Activated CD4-positive, CD25-positive, alpha-beta regulatory T cell treated with anti-CD3 and anti-CD28 coated beads, Interleukin-2, amount 50 U/mL, for 24 hours (primary cell): ENCODE results near the gene PPP2R5A.
"Not testable (repeated sequence)": the region's sequence is repeated elsewhere in the genome, so short reads cannot be mapped to it uniquely, and the experiment has no call there.

Experiments
- ATAC-seq, 2 donors: fragments of 150-1000 bp; cut with Tn5 transposase; one replicate each; pipeline ENCODE4 v1.10.0; 2021; ENCODE audit warnings: mild to moderate bottlenecking in 1 of 2, moderate library complexity in 1 of 2

Gene PPP2R5A

DNA sequence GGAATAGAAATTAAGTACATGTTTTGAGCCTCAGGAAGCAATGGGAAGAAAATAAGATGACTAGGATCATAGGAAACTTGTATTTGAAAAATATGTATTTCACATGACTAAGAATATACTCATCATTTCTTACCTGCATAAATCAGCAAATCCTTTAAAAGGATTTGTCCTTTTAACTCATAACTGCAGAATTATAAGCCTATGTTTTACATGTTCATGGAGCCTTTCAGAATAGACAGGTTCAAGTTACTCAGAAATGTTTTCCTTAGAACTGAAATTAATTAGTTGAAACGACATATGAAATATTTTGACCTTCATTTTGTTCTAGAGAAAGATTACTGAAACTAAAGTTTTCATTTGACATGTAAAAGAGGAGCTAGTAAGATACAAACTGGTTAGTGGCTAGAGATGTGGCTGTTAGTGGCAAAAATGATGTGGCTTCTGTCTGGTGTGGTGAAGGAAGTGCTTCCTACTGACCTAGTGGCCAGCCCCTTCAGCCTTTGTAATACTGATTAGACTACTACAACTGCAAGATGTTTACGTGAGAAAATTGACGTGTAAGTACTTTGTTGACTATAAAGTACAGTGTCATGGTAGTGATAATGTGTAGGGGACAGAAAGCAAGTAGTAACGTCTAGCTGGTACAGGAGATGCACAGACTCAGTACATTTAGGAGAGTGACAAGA is 74.7 kb downstream of the PPP2R5A start:
- ATAC-seq, result peak; percentile 55 to 70

DNA sequence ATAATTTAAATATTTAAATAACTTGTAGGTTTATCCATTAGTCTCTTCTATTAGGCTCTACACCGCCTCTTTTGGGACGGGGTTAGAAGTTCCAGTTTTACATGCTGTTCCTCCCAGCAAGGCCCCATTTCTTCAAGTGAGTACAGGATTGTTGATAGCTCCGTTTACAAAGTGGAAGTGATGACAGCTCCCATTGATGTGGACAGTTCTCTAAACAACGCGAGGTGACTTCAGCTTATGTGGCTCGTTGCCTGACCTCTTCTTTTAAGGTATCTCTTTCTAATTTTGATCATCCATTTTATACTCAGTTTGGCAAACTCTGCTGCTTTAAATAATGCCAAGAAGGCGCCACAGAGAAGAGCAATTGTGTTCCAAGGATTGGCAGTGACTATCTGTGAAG is 79.8 kb downstream of the PPP2R5A start:
- ATAC-seq, result no peak

DNA sequence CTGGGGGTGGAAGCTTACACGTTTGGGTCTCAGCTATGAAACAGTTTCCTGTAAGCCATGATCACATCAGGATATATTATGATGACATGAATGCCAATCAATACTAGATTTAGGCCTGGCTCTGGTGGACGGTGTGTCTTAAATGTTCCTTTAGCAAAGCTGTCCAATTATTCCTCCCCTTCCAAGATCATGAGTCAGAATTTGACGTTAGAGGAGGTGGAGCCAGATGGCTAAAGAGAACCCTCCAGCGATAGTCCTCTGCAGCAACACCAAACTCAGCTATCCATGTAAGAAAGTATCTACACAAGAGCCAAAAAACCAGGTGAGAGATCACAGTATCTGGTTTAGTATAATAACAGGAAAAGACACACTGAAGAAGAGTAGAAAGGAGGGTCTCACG is 81.7 kb downstream of the PPP2R5A start:
- no peak for ATAC-seq

DNA sequence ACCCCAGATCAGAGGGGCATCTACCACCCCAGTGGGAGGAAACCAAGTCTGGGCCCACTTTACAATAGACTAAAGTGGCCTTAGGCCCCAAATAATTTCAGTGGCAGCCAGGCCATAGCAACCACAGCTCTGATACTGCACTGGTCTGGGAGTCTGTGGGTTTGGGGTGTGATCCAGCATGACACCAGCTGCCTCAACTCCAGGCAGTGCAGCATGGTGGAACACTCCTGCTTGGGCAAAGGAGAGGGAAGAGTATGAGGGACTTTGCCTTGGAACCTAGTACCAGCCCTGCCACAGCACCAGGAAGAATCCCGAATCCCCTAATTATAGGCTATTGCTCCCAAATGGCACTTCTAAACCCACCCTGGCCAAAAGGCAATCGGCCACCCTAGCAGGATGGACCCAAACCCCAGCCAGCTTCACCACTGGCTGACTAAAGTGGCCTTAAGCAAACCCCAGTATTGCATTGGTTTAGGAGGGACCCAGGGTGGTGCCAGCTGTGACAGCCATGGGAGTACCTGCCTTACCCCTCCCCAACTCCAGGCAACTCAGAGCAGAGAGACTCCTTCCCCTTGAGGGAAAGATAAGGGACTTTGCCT is 82.4 kb downstream of the PPP2R5A start:
- no peak for ATAC-seq

DNA sequence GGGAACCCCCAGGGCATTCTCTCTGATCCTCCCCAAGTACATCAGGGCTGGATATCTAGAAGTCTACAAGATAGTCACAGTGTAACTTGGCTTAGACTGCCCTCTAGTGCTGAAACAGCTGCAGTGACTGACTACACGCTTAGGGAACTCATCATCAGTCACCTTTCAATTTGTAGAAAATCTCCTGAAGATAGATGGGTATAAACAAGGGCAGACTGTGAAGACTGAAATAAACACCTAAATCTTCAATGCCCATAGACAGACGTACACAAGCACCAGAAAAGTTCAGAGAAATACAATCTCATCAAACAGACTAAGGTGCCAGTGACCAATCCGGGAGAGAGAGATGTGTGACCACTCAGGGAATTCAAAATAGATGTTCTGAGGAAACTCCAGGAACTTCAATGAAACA is 82.9 kb downstream of the PPP2R5A start:
- ATAC-seq, result peak; percentile 76 to 90

DNA sequence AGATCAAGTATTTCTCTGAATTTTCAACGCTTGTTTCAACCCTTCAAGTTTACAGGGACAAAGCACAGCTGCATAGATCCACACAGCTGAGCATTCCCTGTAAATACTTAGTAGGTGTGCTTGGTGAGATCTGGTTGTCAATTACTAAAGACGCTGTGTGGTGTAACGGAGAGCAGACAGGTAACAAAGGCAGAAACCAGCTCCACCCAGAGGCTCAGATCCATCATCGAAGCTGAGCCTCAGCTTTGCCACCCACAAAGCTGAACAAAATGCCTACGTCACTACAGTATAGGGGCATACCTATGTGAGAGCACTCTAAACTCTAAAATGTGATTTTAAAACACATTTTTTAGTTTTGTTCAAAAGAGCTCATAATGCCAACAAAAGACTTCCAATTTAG is 90.8 kb downstream of the PPP2R5A start:
- no peak for ATAC-seq

DNA sequence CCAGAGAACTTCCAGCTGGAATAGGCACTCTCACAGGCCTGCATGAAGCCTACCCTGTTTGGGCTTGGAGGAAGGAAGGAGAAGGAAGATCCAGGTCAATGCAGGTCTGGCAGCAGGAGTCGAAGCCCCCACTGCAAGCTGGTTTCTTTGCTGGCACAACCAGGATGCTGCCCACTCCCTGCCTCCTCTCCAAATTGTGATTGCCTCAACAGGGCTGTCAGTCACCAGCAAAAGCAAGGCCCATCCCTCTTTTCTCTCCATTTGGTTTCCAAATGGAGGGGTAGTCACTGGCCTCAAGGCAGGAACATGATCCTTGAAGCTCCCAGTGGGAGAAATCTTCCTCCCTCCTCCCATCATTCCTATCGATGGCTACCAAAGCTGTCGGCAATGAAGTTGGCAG is 92.4 kb downstream of the PPP2R5A start:
- ATAC-seq, result no peak

DNA sequence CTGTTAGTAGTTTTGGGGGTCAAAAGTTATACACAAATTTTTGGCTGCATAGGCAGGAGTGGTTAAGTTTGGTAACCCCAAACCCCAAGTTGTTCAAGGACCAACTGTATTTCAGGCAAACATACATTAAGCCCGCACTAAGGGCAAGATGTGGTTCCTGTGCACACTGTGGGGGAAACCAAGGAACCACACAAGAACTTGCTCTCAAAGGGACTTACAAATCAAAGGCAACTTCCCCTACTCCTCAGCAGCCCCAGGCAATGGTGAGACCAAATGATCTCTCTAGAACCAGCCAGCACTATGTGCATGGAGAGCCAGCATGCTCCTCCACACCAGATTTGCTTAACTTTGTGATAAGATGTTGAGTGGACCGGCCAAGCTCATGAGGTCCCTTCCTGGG is 94.2 kb downstream of the PPP2R5A start:
- ATAC-seq, result no peak

DNA sequence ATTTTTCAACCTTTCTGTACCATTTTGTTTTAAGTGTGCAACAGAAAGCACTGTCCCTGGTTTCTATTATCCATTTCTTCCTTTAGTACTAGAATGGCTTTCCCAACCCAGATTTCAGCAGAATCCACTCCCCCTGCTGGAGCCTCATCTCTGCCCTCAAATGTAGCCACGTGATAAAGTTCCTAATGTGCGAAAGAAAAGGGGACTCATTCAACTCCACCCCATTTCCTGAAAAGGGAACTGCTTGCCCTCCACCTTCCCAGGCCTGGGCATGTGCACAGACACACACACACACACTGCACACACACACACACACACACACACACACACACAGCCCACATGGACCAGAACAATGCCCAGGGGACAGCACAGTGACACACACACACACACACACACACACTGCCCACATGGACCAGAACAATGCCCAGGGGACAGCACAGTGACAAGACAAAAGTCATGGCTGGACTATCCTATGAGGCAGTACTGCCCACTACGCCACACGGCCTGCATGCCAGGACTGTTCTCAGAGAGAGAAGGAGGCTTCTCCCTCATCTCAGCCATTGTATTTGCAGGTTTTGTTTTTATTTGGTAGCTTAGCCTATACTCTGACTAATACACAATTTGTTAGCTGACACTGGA is 96.3 kb downstream of the PPP2R5A start:
- ATAC-seq, result no peak

DNA sequence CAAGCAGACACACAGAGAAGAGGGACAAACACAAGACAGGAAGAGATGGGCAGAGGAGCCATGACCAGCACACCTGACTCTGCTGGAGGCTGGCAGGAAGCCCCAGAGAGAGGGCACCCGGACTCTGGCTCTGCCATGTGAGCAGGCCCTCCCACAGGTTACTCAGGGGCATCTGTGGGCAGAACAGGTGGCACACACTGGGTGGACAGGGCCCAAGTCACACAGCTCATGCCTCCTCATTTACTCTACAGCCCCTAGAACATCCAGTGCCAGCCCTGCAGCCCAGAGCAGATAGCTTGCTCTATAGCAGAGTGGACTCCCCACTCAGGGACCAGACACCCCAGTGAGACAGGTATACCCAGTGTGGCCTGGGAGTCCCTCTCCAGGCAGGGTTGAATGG is 100.8 kb downstream of the PPP2R5A start:
- ATAC-seq, result no peak

DNA sequence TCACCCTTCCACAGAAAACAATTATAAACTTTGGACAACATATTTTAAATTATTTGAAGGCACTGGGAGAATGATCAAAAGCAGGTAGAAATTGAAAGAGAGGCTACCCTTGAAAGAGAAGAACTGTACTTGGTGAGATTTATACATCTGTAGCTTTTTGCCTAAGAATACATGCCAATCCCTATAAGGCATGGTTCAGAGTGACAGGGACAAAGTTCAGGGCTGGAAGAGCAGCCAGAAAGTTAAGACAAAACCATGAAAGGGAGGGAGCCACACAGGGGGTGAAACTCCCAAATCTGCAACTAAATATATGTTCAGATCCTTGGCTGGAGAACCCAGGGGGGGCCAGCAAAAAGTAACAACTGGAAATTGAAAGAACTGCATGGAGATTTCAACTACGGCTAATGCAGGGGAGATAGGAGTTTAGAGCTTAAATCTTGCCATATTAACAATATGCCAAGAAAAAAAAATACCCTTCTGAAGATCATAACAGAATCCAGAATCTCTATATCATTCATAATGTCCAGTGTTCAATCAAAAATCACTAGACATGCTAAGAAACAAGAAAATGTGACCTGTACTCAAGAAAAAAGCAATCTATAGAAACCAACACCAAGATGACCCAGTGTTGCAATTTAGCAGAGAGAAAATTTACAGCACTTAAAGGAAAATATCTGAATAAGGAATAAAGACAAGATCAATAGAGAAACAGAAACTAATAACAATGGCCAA is 103.9 kb downstream of the PPP2R5A start:
- ATAC-seq, result no peak

DNA sequence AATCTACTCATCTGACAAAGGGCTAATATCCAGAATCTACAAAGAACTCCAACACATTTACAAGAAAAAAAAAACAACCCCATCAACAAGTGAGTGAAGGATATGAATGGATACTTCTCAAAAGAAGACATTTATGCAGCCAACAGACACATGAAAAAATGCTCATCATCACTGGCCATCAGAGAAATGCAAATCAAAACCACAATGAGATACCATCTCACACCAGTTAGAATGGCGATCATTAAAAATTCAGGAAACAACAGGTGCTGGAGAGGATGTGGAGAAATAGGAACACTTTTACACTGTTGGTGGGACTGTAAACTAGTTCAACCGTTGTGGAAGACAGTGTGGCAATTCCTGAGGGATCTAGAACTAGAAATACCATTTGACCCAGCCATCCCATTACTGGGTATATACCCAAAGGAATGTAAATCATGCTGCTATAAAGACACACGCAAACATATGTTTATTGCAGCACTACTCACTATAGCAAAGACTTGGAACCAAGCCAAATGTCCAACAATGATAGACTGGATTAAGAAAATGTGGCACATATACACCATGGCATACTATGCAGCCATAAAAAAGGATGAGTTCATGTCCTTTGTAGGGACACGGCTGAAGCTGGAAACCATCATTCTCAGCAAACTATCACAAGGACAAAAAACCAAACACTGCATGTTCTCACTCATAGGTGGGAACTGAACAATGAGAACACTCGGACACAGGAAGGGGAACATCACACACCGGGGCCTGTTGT is 110.6 kb downstream of the PPP2R5A start:
- not testable (repeated sequence) for ATAC-seq

DNA sequence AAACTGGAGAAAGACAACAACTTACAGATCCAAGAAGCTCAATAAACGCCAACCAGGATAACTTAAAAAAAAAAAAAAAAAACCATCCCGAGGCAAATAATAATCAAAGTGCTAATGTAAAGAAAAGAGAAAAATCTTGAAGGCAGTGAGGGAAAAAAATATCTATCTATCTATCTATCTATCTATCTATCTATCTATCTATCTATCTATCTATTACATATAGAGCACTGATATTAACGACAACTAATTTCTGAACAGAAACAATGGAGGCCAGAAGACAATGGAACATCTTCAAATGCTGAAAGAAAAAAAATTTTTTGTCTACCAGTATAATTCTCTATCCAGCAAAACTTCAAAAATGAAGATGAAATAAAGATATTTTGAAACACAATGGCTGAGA is 111.4 kb downstream of the PPP2R5A start:
- no peak for ATAC-seq

DNA sequence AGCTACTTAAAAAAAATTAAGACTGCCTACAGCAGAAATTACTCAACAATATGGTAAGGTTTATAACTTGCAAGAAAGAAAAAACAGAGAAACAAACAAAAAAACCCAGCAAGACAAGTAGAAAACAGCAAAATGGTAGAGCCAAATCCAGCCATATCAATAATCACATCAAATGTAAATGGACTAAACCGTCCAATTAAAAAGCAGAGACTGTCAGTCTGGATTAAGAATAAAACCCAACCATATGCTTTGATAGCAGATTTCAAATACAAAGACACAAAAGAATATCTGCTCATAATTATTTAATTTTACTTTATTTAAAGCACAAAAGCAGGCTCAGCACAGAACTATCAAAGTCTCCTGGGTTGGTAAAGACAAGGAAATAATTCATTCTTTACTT is 112.0 kb downstream of the PPP2R5A start:
- no peak for ATAC-seq

DNA sequence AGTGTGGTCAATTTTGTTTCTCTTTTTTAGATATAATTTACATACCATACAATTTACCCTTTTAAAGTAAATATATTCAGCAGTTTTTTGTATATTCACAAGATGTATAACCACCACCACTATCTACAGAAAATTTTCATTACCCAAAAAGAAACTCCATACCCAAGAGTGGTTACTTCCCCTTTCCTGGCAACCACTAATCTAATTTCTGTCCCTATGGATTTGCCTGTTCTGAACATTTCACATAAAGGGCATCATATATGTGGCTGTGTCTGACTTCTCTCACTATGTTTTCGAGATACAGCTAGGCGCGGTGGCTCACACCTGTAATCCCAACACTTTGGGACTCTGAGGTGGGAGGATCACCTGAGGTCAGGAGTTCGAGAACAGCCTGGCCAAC is 115.8 kb downstream of the PPP2R5A start:
- ATAC-seq, result no peak

DNA sequence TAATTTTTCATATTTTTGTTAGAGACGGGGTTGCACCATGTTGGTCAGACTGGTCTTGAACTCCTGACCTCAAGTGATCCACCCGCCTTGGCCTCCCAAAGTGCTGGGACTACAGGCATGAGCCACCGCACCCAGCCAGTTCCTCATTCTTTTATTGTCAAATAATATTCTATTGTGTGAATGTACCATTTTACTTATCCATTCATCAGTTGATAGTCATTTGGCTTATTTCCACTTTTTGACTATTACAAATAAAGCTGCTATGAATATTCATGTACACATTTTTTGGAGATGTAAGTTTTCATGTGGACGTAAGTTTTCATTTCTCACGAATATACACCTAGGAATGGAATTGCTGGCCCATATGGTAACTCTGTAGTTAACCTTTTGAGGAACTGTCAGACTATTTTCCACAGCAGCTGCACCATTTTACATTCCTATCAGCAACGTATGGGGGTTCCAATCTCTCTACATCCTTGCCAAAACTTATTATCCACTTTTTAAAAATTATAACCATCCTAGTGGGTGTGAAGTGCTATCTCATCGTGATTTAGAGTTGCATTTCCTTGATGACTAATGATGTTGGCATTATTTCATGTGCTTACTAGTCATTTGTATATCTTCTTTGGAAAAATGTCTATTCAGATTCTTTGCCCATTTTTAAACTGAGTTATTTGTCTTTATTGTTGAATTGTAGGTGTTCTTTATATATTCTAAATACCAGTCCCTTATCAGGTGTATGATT is 116.8 kb downstream of the PPP2R5A start:
- no peak for ATAC-seq

DNA sequence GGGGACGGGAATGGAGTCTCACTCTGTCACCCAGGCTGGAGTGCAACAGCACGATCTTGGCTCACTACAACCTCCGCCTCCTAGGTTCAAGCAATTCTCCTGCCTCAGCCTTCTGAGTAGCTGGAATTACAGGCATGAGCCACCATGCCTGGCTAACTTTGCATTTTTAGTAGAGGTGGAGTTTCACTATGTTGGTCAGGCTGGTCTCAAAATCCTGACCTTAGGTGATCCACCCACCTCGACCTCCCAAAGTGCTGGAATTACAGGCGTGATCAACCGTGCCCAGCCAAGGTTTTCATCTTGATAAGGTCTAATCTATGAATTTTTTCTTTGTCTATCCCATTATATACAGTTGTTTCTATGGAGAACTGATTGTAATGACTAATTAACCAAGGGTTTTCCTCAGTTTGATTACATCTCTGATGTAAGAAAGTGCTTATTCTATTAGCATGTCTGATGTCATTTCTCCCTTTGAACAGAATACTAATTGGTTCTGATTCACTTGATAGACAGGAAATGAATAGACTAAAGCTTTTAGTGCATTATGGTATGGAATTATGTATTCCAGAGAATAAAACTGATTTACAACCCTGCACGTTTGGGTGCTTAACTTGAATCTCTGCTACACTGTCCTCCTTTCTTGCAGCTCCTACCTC is 117.6 kb downstream of the PPP2R5A start:
- ATAC-seq, result no peak

DNA sequence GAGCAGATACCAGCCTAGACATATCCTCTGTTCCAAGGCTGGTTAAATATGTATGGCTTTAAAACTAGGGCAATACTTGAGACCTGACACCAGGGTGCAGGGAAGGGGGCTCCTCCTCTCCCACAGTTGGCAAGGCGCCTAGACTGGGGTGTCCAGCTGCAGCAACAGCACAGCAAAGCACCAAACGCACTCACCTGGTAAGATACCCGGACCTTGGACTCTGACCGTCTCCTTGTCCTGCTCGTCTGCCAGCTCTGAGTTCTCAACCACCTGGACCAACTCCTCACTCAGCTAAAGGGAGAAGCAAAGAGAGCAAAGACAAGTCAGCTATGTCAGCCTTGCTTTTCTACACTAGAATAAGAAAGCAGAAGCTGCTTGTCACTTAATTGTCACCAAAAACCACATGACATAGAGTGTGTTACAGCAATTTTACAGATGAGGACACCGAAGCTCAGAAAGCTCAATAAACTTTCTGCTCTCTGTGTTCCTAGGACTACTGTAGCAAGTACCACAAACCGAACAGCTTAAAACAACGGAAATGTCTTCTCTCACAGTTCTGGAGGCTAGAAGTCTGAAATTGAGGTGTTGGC is 125.1 kb downstream of the PPP2R5A start:
- ATAC-seq, result no peak
